ENCODE data around the gene ZCCHC14. TPM values are rescaled to one million over a fixed set of nuclear protein-coding genes. Genes with fewer than 3 reads are reported as not detected.

ZCCHC14 gene
- polyA plus RNA-seq, 1 donor (not counting 4 experiments of a cell fraction or from before 2014, with no cell fraction given), result 3.6 TPM

DNA sequence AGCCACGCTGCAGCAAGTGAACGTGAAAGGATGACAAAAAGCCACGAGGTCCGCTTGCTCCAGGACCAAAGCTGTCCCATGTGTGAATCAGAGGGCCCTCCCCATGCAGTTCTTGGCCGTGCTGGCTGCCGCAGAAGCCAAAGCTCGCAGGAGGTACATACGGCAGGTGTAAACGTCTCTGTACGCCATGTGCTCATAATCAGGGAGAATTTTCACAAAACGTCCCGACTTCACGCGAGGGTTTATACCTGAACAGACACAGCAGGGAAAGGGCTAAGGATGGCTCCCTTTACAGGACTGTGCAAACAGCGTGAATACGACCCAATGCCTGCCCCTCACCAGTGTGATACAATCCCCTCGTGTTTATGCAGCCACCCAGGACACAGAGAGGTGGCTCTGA is 134.6 kb downstream of the ZCCHC14 start:
- TF ChIP-seq, protein P1, sequence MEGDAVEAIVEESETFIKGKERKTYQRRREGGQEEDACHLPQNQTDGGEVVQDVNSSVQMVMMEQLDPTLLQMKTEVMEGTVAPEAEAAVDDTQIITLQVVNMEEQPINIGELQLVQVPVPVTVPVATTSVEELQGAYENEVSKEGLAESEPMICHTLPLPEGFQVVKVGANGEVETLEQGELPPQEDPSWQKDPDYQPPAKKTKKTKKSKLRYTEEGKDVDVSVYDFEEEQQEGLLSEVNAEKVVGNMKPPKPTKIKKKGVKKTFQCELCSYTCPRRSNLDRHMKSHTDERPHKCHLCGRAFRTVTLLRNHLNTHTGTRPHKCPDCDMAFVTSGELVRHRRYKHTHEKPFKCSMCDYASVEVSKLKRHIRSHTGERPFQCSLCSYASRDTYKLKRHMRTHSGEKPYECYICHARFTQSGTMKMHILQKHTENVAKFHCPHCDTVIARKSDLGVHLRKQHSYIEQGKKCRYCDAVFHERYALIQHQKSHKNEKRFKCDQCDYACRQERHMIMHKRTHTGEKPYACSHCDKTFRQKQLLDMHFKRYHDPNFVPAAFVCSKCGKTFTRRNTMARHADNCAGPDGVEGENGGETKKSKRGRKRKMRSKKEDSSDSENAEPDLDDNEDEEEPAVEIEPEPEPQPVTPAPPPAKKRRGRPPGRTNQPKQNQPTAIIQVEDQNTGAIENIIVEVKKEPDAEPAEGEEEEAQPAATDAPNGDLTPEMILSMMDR (optimal IDR thresholded peaks at IDR 0.05 in 1 of 3, IDR thresholded peaks at IDR 0.05 in 1 of 3, conservative IDR thresholded peaks at IDR 0.05 in 1 of 3; ENCODE audit: extremely low read depth in 1 of 3, insufficient read depth in 2 of 3, low read length in 3 of 3), result no peak
- no peak for TF ChIP-seq EZH2 (IDR thresholded peaks at IDR 0.05; ENCODE audit: low read length)
- no peak for FAIRE-seq

DNA sequence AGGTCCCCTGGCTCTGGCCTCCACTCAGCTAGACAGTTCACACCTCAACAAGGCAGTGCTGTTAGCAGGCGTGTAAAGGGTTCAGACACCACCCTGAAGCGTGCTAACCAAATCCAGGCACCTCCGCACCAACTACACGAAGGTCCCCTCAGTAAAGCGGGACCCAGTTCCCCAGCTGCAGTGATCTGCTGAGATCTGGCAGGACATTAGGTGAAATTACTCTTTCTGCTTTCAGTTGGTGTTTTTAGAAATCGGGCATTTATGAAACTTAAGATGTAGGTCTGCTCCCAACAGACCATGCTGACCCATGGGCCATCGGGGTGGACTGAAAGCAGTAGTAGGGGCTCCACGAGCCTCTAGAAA is 136.4 kb downstream of the ZCCHC14 start:
- no peaks in the 10 kb centered on the region for H3K27me3 ChIP-seq (ENCODE audit: control insufficient read depth, extremely low read depth, insufficient read depth, low read length)
- FAIRE-seq, result no peak
- H3K9me3 ChIP-seq (ENCODE audit: control insufficient read depth, low read depth, low read length), result no peaks in the 10 kb centered on the region
- no peaks in the 10 kb centered on the region for H3K9me1 ChIP-seq (ENCODE audit: control insufficient read depth, extremely low read depth, insufficient read depth, low read length)
- dilution Hi-C loops (cut with MboI; ENCODE audit: extremely low pct_ligation_motif_present, low sequenced_read_pairs), result no loop called here
- H4K20me1 ChIP-seq (ENCODE audit: control insufficient read depth, extremely low read depth, insufficient read depth, low read length), result peaks cover under 1% of the 10 kb centered on the region
- no peak overlapping the region for H2AFZ ChIP-seq (ENCODE audit: control insufficient read depth, low read length)
- H3K79me2 ChIP-seq (ENCODE audit: control insufficient read depth, insufficient read depth, low read length), result peaks cover 13% of the 10 kb centered on the region
- H3K4me3 ChIP-seq (ENCODE audit: control insufficient read depth in 2 of 3, extremely low read depth in 1 of 3, insufficient read depth in 2 of 3, low read depth in 1 of 3, low read length in 3 of 3), result no peak overlapping the region
- H3K4me2 ChIP-seq (ENCODE audit: control insufficient read depth, extremely low read depth, insufficient read depth, low read depth, low read length), result no peak overlapping the region
- no peak for DNase-seq (ENCODE audit: low read depth, low spot score)
- no peaks in the 10 kb centered on the region for H3K4me1 ChIP-seq (ENCODE audit: control insufficient read depth, extremely low read depth, insufficient read depth, low read length)
- no peak overlapping the region for H3K9ac ChIP-seq (ENCODE audit: control insufficient read depth, extremely low read depth, insufficient read depth, low read length)
- no peak for TF ChIP-seq EZH2 (IDR thresholded peaks at IDR 0.05; ENCODE audit: low read length)
- TF ChIP-seq, protein P1 (optimal IDR thresholded peaks at IDR 0.05 in 1 of 3, IDR thresholded peaks at IDR 0.05 in 1 of 3, conservative IDR thresholded peaks at IDR 0.05 in 1 of 3; ENCODE audit: extremely low read depth in 1 of 3, insufficient read depth in 2 of 3, low read length in 3 of 3), result no peak
- H3K36me3 ChIP-seq (ENCODE audit: control insufficient read depth in 2 of 2, extremely low read depth in 1 of 2, insufficient read depth in 2 of 2, low read length in 2 of 2), result peaks cover 21 to 32% of the 10 kb centered on the region in 2 experiments
- H3K27ac ChIP-seq (ENCODE audit: control insufficient read depth, insufficient read depth, low read length), result no peak overlapping the region

More for the DNA sequence above, 134.6 kb downstream of the ZCCHC14 start:
- Histone ChIP-seq H4K20me1 (ENCODE audit: control insufficient read depth, extremely low read depth, insufficient read depth, low read length) (peaks cover 6% of the 10 kb centered on the region), H3K9me1 (ENCODE audit: control insufficient read depth, extremely low read depth, insufficient read depth, low read length) (no peaks in the 10 kb centered on the region), H3K36me3 (ENCODE audit: control insufficient read depth in 2 of 2, extremely low read depth in 1 of 2, insufficient read depth in 2 of 2, low read length in 2 of 2) (peaks cover 26 to 38% of the 10 kb centered on the region in 2 experiments), H3K4me2 (ENCODE audit: control insufficient read depth, extremely low read depth, insufficient read depth, low read depth, low read length) (no peak overlapping the region), H3K9ac (ENCODE audit: control insufficient read depth, extremely low read depth, insufficient read depth, low read length) (no peak overlapping the region), H3K9me3 (ENCODE audit: control insufficient read depth, low read depth, low read length) (no peaks in the 10 kb centered on the region), H3K4me1 (ENCODE audit: control insufficient read depth, extremely low read depth, insufficient read depth, low read length) (no peaks in the 10 kb centered on the region), H3K27ac (ENCODE audit: control insufficient read depth, insufficient read depth, low read length) (no peak overlapping the region), H2AFZ (ENCODE audit: control insufficient read depth, low read length) (no peak overlapping the region), H3K27me3 (ENCODE audit: control insufficient read depth, extremely low read depth, insufficient read depth, low read length) (no peaks in the 10 kb centered on the region), H3K4me3 (ENCODE audit: control insufficient read depth in 2 of 3, extremely low read depth in 1 of 3, insufficient read depth in 2 of 3, low read depth in 1 of 3, low read length in 3 of 3) (no peak overlapping the region), H3K79me2 (ENCODE audit: control insufficient read depth, insufficient read depth, low read length) (peaks cover 16% of the 10 kb centered on the region)
- no peak for DNase-seq (ENCODE audit: low read depth, low spot score)
- dilution Hi-C loops (cut with MboI; ENCODE audit: extremely low pct_ligation_motif_present, low sequenced_read_pairs), result no loop called here

Other genes with a start within 250 kb of the ZCCHC14 start
- 0.71 to 1.5 TPM (median 1.4 TPM) in 3 replicates for gene C16orf95, start 175.6 kb downstream of the ZCCHC14 start, polyA plus RNA-seq
- 12.9 to 22.3 TPM (median 17.0 TPM) in 3 replicates for gene FBXO31, start 109.2 kb downstream of the ZCCHC14 start, polyA plus RNA-seq
- gene MAP1LC3B, start 100.7 kb downstream of the ZCCHC14 start, polyA plus RNA-seq, result 43.6 to 50.3 TPM (median 46.3 TPM) in 3 replicates
- gene JPH3, start 109.5 kb upstream of the ZCCHC14 start, polyA plus RNA-seq, result 0.01 TPM in 2 of 3 replicates, not detected in the other

All from keratinocyte (primary cell).